H4 (cell line): Measurements from ENCODE around the gene STEEP1. TPM values are rescaled to one million over a fixed set of nuclear protein-coding genes. Genes with fewer than 3 reads are reported as not detected.
"Not testable (repeated sequence)": the region's sequence is repeated elsewhere in the genome, so short reads cannot be mapped to it uniquely, and the experiment has no call there.

Experiments used
- DNase-seq: peaks from one replicate; pipeline ENCODE4 v3.0.0-alpha.2; 2015; ENCODE audit warnings: low spot score
- total RNA-seq: library from RNA; depleted of rRNA; stranded (reverse); fragments of >200 nt; shearing (Covaris generic); gene quantifications from 2 replicates; pipeline ENCODE4 v1.2.3, GENCODE V29; 2014

The STEEP1 gene
- total RNA-seq, 1 experiment from 2014 or later, result 49.7 TPM

DNA sequence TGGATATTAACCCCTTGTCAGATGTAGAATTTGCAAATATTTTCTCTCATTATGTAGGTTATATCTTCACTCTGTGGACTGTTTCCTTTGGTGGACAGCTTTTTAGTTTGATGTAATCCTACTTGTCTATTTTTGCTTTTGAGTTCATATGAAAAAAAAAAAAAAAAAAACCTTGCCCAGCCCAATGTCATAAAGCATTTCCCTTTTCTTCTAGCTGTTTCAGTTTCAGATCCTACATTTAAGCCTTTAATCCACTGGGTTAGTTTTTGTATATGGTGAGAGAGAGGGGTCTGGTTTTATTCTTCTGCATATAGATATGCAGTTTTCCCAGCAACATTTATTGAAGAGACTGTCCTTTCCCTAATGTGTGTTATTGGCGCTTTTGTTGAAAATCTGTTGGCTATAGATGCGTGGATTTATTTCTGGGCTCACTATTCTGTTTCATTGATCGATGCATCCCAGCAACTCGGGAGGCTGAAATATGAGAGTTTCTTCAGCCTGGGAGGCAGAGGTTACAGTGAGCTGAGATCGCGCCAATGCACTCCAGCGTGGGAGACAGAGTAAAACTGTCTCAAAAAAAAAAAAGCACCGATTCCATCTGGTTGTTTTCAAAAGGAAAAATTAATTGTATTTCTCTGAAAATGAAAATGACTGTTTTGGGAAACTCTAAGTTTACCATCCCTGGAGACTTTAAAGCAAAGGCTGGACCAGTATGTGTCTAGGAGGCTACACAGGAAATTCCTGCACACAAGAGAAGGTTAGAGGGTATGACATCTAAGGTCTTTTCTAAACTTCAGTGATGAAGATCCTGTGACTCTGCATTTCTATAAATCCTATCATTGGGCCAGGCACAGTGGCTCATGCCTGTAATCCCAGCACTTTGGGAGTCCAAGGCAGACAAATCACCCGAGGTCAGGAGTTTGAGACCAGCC lies 35.6 kb downstream of the STEEP1 start:
- DNase-seq, result no peak

- DNase-seq, result no peak
Observed at GRCh38 chrX:119523664-119524184, 41.5 kb downstream of the STEEP1 start.

- no peak for DNase-seq
Observed at GRCh38 chrX:119521246-119521645, 44.0 kb downstream of the STEEP1 start.

GRCh38 chrX:119518371-119518770 lies 46.8 kb downstream of the STEEP1 start:
- no peak for DNase-seq

- peak; percentile 59 for DNase-seq
Observed at GRCh38 chrX:119516157-119516702, 49.0 kb downstream of the STEEP1 start.

- peak; percentile 69 for DNase-seq
Observed at GRCh38 chrX:119512146-119512800, 52.9 kb downstream of the STEEP1 start.

DNA sequence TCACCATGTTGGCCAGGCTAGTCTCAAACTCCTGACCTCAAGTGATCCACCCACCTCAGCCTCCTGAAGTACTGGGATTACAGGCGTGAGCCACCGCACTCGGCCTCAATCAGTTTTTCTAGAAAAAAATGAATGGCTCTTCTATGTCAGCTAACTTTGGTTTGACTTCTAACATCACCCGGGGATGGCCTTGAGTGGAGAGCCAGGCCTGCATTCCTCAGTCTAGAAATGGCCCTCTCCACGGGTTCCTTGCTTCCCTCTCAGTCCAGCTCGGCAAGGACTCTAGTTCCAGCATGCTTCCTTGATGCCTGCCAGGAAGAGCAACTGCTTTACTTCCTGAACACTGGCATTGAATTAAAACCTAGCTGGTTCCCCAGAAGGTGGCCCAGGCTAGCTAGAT lies 58.0 kb downstream of the STEEP1 start:
- DNase-seq, result no peak

DNA sequence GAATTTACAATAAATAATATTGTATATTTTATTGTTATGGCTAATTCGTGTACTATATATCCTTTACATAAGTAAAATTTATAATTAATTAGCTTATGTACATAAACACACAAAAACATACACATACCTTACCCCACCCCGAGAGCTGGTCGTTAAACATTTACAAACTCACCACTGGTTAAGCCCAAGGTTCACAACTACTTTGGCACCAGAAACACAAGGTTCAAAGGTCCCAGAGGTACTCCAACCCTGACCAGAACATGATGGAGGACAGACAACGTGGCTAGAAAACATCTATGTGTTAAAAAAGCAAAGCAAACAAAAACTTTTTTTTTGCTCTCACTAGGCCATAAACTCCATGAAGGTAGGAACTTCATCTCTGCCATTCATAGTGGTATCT lies 59.3 kb downstream of the STEEP1 start:
- DNase-seq, result no peak

DNA sequence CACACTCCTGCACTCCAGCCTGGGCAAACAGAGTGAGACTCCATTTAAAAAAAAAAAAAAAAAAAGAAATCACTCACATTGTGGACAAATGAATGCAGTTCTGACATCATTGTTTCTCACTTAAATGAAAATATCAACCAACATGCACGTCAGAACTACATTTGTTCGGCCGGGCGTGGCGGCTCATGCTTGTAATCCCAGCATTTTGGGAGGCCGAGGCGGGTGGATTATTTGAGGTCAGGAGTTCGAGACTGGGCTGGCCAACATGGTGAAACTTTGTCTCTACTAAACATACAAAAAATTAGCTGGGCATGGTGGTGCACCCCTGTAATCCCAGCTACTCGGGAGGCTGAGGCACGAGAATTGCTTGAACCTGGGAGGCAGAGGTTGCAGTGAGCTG lies 60.1 kb downstream of the STEEP1 start:
- DNase-seq, result not testable (repeated sequence)

DNA sequence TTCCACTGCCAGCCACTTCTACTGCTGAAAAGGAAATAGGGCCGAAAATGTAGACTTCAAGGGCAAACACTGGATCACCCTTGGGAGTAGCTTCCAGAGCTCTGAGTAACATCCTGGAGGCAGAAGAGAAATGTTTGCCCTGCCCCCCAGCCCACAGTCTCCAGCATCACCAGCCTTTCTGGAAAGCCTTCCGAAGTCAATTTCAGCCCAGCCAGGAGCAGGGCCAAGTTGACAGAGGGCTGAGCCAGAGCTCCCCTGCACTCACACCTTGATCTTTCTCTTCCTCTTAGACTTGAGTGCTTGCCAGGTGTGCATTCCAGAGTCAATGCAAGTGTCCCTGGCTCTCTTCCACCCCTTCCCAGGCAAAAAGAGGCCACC lies 61.7 kb downstream of the STEEP1 start:
- DNase-seq, result peak; percentile 35

DNA sequence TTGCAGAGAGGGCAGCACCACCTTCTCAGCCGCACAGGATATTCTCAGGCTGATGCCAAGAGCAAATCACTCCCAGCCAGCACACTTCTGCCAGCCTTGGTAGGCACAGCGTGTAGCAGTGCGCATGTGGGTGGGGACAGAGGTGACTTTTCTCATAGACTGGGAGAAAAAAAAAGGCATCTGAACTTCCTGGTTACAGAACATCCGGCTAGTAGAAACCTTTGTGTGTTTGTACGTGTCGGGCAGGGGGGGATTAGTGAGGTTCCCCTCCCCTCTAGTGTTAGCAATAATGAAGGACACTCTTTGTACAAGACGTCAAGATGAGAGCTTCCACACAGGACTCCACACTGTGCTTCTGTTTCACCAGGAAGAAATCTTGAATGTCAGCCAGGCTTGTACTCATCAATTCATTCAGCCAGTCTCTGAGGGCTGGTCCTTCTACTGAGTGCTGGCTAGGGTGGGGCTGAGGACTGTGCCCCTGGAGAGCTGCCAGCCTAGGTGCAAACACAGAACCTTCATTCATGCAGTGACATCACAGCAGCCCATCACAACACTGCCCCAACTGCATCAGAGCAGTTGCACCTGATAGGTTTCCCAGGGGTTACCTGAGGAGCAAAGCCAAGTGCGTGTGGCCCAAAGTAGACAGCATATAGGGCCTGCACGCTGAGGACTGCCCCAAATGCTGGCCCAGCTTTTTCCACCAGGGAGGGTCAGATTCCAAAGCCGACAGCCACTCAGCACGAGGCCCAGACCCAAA lies 62.3 kb downstream of the STEEP1 start:
- no peak for DNase-seq

- DNase-seq, result no peak
Observed at GRCh38 chrX:119501511-119502148, 63.6 kb downstream of the STEEP1 start.

DNA sequence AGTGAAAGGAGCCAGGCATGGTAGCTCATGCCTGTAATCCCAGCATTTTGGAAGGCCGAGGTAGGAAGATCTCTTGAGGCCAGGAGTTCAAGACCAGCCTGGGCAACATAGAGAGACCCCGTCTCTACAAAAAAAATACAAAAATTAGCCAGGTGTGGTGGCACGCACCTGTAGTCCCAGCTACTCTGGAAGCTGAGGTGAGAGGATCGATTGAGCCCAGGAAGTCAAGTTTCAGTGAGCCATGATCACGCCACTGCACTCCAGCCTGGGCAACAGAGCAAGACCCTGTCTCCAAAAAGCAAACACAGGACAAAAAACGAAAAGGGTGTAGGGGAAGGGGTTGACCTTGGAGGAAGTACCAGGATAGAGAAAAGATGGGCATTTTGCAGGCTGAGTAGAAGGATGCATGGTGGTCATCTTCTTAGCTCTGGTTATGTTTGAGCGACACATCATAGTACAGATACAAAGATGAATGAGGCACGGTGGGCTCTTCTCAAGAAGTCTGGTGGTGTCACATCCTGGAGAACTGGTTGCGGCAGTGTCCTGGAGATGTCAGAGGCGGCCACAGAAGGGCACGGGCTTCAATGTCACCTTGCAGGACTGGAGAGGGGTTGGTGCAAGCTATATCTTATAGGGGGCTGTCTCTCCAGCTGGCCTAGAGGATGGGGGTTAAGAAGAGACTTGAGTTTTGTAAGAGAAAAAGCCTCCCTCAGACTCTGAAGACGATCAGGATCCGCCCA lies 65.0 kb downstream of the STEEP1 start:
- no peak for DNase-seq

- DNase-seq, result no peak
Observed at GRCh38 chrX:119497185-119497584, 68.0 kb downstream of the STEEP1 start.

- DNase-seq, result no peak
Observed at GRCh38 chrX:119495734-119496726, 69.2 kb downstream of the STEEP1 start.

DNA sequence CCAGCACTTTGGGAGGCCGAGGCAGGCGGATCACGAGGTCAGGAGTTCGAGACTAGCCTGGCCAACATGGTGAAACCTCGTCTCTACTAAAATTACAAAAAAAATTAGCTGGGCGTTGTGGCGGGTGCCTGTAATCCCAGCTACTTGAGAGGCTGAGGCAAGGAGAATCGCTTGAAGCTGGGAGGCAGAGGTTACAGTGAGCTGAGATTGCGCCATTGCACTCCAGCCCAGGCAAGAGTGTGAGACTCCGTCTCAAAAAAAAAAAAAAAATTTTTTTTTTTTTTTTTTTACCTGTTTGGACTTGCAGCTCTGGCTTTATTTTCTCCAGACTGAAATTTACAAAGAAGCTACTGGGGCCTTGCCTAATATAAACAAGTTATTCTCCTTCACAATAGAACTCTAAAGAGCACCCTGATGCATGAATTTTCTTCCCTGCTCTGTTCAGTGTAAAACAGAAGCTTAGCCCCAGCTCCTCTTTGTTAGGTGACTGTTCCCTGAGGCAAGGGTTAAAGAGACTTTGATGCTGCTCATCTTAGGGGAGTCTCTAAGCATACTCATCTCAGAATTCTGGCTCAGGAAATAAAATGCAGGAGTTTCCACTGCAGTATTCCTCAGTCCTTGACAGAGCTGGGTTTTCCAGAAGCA lies 71.2 kb downstream of the STEEP1 start:
- DNase-seq, result not testable (repeated sequence)

GRCh38 chrX:119492463-119492862 lies 72.7 kb downstream of the STEEP1 start:
- no peak for DNase-seq

- no peak for DNase-seq
Observed at GRCh38 chrX:119489212-119490074, 75.8 kb downstream of the STEEP1 start.
